ENCODE measurements around the gene TFPI2. TPM values are rescaled to one million over a fixed set of nuclear protein-coding genes. Genes with fewer than 3 reads are reported as not detected.

The TFPI2 gene
- total RNA-seq, 2 experiments from 2014 or later: not detected

GRCh38 chr7:93861325-93861949, 29.1 kb downstream of the TFPI2 start:
- ChIA-PET POLR2A (no interaction called here), CTCF (no interaction called here)
- Mint-ChIP-seq H3K4me3 (no peak overlapping the region), H3K27ac (no peak overlapping the region), H3K27me3 (no peaks in the 10 kb centered on the region), H3K9me3 (no peaks in the 10 kb centered on the region), H3K36me3 (ENCODE audit: low read depth) (no peaks in the 10 kb centered on the region), H3K4me1 (ENCODE audit: low read depth) (no peaks in the 10 kb centered on the region)
- intact Hi-C loops (cut with DNase I, micrococcal nuclease): no loop called here
- Histone ChIP-seq H3K27me3 (ENCODE audit: control insufficient read depth in 1 of 2, insufficient read depth in 2 of 2, low read length in 2 of 2) (no peaks in the 10 kb centered on the region), H3K4me1 (ENCODE audit: insufficient read depth, low read length) (no peaks in the 10 kb centered on the region), H3K36me3 (ENCODE audit: insufficient read depth, low read length) (no peaks in the 10 kb centered on the region), H3K4me3 (ENCODE audit: low read length) (no peak overlapping the region), H3K9me3 (ENCODE audit: control insufficient read depth in 1 of 2, insufficient read depth in 1 of 2, low read length in 2 of 2) (no peaks in the 10 kb centered on the region), H3K27ac (ENCODE audit: low read depth in 1 of 2, low read length in 2 of 2) (no peak overlapping the region)
- TF ChIP-seq CTCF (IDR thresholded peaks at IDR 0.05): no peak
- no peak for ATAC-seq (ENCODE audit: poor library complexity)
- DNase-seq: no peak

- CTCF ChIA-PET: no interaction called here
- H3K36me3 Mint-ChIP-seq (ENCODE audit: low read depth): no peaks in the 10 kb centered on the region
Observed at GRCh38 chr7:93860261-93860660, 30.3 kb downstream of the TFPI2 start.

GRCh38 chr7:93858857-93859256, 31.7 kb downstream of the TFPI2 start:
- Mint-ChIP-seq H3K9me3 (peaks cover 2% of the 10 kb centered on the region), H3K27ac (no peak overlapping the region), H3K4me1 (ENCODE audit: low read depth) (no peaks in the 10 kb centered on the region), H3K27me3 (peaks cover 4% of the 10 kb centered on the region), H3K36me3 (ENCODE audit: low read depth) (no peaks in the 10 kb centered on the region), H3K4me3 (no peak overlapping the region)
- Histone ChIP-seq H3K9me3 (ENCODE audit: control insufficient read depth in 1 of 2, insufficient read depth in 1 of 2, low read length in 2 of 2) (no peaks in the 10 kb centered on the region), H3K4me3 (ENCODE audit: low read length) (no peak overlapping the region), H3K27me3 (ENCODE audit: control insufficient read depth in 1 of 2, insufficient read depth in 2 of 2, low read length in 2 of 2) (no peaks in the 10 kb centered on the region), H3K36me3 (ENCODE audit: insufficient read depth, low read length) (no peaks in the 10 kb centered on the region), H3K27ac (ENCODE audit: low read depth in 1 of 2, low read length in 2 of 2) (no peak overlapping the region), H3K4me1 (ENCODE audit: insufficient read depth, low read length) (no peaks in the 10 kb centered on the region)
- intact Hi-C loops (cut with DNase I, micrococcal nuclease): no loop called here
- DNase-seq: no peak
- ATAC-seq (ENCODE audit: poor library complexity): no peak
- CTCF ChIA-PET: no interaction called here
- no peak for TF ChIP-seq CTCF (IDR thresholded peaks at IDR 0.05)
- POLR2A ChIA-PET: no interaction called here

More at GRCh38 chr7:93860261-93860660, 30.3 kb downstream of the TFPI2 start:
- ATAC-seq (ENCODE audit: poor library complexity) (no peak), DNase-seq (no peak)
- no peaks in the 10 kb centered on the region for H3K4me1 ChIP-seq (ENCODE audit: insufficient read depth, low read length)
- POLR2A ChIA-PET: no interaction called here
- peaks cover 4% of the 10 kb centered on the region for H3K27me3 Mint-ChIP-seq
- H3K36me3 ChIP-seq (ENCODE audit: insufficient read depth, low read length): no peaks in the 10 kb centered on the region
- no peaks in the 10 kb centered on the region for H3K27me3 ChIP-seq (ENCODE audit: control insufficient read depth in 1 of 2, insufficient read depth in 2 of 2, low read length in 2 of 2)
- no peak for TF ChIP-seq CTCF (IDR thresholded peaks at IDR 0.05)
- no peak overlapping the region for H3K27ac ChIP-seq (ENCODE audit: low read depth in 1 of 2, low read length in 2 of 2)
- H3K4me1 Mint-ChIP-seq (ENCODE audit: low read depth): no peaks in the 10 kb centered on the region
- H3K27ac Mint-ChIP-seq: no peak overlapping the region
- no peaks in the 10 kb centered on the region for H3K9me3 Mint-ChIP-seq
- H3K4me3 ChIP-seq (ENCODE audit: low read length): no peak overlapping the region
- H3K9me3 ChIP-seq (ENCODE audit: control insufficient read depth in 1 of 2, insufficient read depth in 1 of 2, low read length in 2 of 2): no peaks in the 10 kb centered on the region
- H3K4me3 Mint-ChIP-seq: no peak overlapping the region
- intact Hi-C loops (cut with DNase I, micrococcal nuclease): no loop called here

Data from CD4-positive, alpha-beta T cell (primary cell).